Measurements from ENCODE around the gene ARHGEF6.

Gene ARHGEF6

DNA sequence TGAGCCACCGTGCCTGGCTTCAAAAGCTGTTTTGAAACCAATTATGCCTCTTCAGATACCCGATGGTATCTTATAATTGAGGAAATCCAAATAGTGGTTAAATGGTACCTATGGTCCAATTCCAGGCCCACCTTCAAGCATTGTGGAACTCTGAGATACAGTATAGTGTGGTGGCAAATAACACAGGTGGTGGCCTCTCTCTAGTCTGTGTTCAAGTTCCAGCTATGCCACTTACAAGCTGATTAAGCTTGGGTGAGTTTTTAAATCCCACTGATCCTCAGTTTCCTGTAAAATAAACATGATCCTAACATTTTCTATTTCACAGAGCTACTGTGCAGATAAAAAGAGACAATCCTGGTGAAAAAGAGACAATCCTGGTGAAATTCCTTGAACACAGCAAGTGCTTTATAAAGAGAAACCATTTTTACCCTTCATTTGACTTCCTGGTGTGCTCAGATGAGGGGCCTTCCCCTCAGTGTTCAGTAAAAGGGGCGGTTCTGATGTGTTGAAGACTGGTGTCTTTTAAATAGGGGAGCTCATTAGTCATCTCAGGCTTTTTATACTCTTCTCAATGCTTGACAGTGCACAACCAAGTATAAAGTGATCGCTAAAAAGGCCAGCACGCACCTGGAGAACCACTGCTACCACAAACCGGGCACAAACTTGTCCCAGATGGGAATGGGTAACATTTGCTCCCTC, 163.6 kb downstream of the ARHGEF6 start:
- H3K27ac ChIP-seq (ENCODE audit: low read depth in 2 of 2, low read length in 2 of 2): no peak overlapping the region

More for the DNA sequence above, 163.6 kb downstream of the ARHGEF6 start:
- Histone ChIP-seq H3K9me3 (ENCODE audit: control insufficient read depth in 2 of 2, low read length in 2 of 2) (no peaks in the 10 kb centered on the region), H3K4me3 (ENCODE audit: low read length in 2 of 2) (no peak overlapping the region), H3K4me1 (ENCODE audit: control insufficient read depth in 2 of 2, insufficient read depth in 2 of 2, low read length in 2 of 2) (no peaks in the 10 kb centered on the region), H3K36me3 (ENCODE audit: control insufficient read depth in 2 of 2, insufficient read depth in 2 of 2, low read length in 2 of 2) (no peaks in the 10 kb centered on the region), H3K9ac (ENCODE audit: low read depth in 1 of 2, low read length in 2 of 2) (no peak overlapping the region), H3K27me3 (ENCODE audit: control insufficient read depth in 2 of 2, insufficient read depth in 2 of 2, low read length in 2 of 2) (peaks cover 0 to 2% of the 10 kb centered on the region in 2 donors)
